NCI-H146 treated with DMSO at 0.1 percent for 48 hours (cell line): ENCODE data around the gene KLHL24.
"Not testable (repeated sequence)": the region's sequence is repeated elsewhere in the genome, so short reads cannot be mapped to it uniquely, and the experiment has no call there.

ENCODE experiments used
- DNase-seq: peaks from one replicate; lab custom pipeline; 2025; ENCODE audit not compliant: unreplicated experiment; lab: John Stamatoyannopoulos, UW

KLHL24 gene

GRCh38 chr3:183635431-183636220, at the start of gene KLHL24:
KLHL24 (plus strand) TSS chr3:183635623; CDS start chr3:183650357, 14,734 bp downstream.
- DNase-seq: peak; percentile 96

GRCh38 chr3:183586477-183586876, 48.9 kb upstream of the KLHL24 start:
- DNase-seq: no peak

GRCh38 chr3:183587336-183587735, 48.1 kb upstream of the KLHL24 start:
- DNase-seq: no peak

GRCh38 chr3:183590442-183590841, 45.0 kb upstream of the KLHL24 start:
- DNase-seq: no peak

- DNase-seq: no peak
Measured at GRCh38 chr3:183591881-183592521, 43.4 kb upstream of the KLHL24 start.

- no peak for DNase-seq
Measured at GRCh38 chr3:183592821-183593220, 42.6 kb upstream of the KLHL24 start.

GRCh38 chr3:183594636-183595035, 40.8 kb upstream of the KLHL24 start:
- DNase-seq: no peak

GRCh38 chr3:183597959-183598358, 37.5 kb upstream of the KLHL24 start:
- DNase-seq: no peak

GRCh38 chr3:183611326-183611725, 24.1 kb upstream of the KLHL24 start:
- DNase-seq: not testable (repeated sequence)

GRCh38 chr3:183613366-183614285, 21.8 kb upstream of the KLHL24 start:
- DNase-seq: peak; percentile 43

- no peak for DNase-seq
Measured at GRCh38 chr3:183618542-183618941, 16.9 kb upstream of the KLHL24 start.

- DNase-seq: no peak
Measured at GRCh38 chr3:183619010-183619409, 16.4 kb upstream of the KLHL24 start.

GRCh38 chr3:183619624-183620251, 15.7 kb upstream of the KLHL24 start:
- DNase-seq: no peak

- no peak for DNase-seq
Measured at GRCh38 chr3:183620252-183620628, 15.2 kb upstream of the KLHL24 start.

GRCh38 chr3:183622473-183622872, 12.9 kb upstream of the KLHL24 start:
- DNase-seq: not testable (repeated sequence)

GRCh38 chr3:183626877-183627594, 8.4 kb upstream of the KLHL24 start:
- DNase-seq: no peak

- DNase-seq: no peak
Measured at GRCh38 chr3:183629546-183630301, 5.7 kb upstream of the KLHL24 start.

GRCh38 chr3:183631715-183632114, 3.7 kb upstream of the KLHL24 start:
- DNase-seq: no peak

- DNase-seq: not testable (repeated sequence)
Measured at GRCh38 chr3:183632725-183633124, 2.7 kb upstream of the KLHL24 start.

GRCh38 chr3:183634707-183635106, 716 bp upstream of the KLHL24 start:
- DNase-seq: no peak
